Skeletal muscle satellite cell (primary cell): Measurements from ENCODE around the gene HYOU1. TPM values are rescaled to one million over a fixed set of nuclear protein-coding genes. Genes with fewer than 3 reads are reported as not detected.

Experiments
- small RNA-seq: library from RNA; depleted of rRNA; stranded (forward); fragments of <200 nt; gene quantifications from one replicate; pipeline ENCODE3, GENCODE V24; 2012

HYOU1 gene

Small RNA genes within 50 kb of the gene (small RNA-seq; reads per million reads assigned to genes)
- gene AP003392.2 = not detected
- gene RF00017 = not detected
- not detected for gene RF00019
